Right renal cortex interstitium (tissue), 3 donors: ENCODE results near the gene TOP1. TPM values are rescaled to one million over a fixed set of nuclear protein-coding genes. Genes with fewer than 3 reads are reported as not detected.

Experiments
- DNase-seq, 3 donors: peaks; one replicate each; pipeline ENCODE4 v3.0.0-alpha.2; 2013; ENCODE audit warnings: low read depth in 3 of 3, low spot score in 2 of 3
- polyA plus RNA-seq, 3 donors: library from polyadenylated mRNA; unstranded; fragments of 120-200 nt; gene quantifications; one replicate each; pipeline ENCODE4 v1.2.1, GENCODE V29; 2013; ENCODE audit not compliant: insufficient read length in 3 of 3

Gene TOP1
- polyA plus RNA-seq, 3 donors = 116 to 123 (median 120) TPM

GRCh38 chr20:41140226-41141133 lies 111.9 kb downstream of the TOP1 start:
- no peak for DNase-seq

- DNase-seq = no peak
Observed at GRCh38 chr20:41141153-41141815, 112.7 kb downstream of the TOP1 start.

- no peak for DNase-seq
Observed at GRCh38 chr20:41142245-41142644, 113.6 kb downstream of the TOP1 start.

GRCh38 chr20:41142919-41143318 lies 114.3 kb downstream of the TOP1 start:
- DNase-seq = no peak

GRCh38 chr20:41143354-41143753 lies 114.7 kb downstream of the TOP1 start:
- DNase-seq = no peak

GRCh38 chr20:41145317-41145716 lies 116.7 kb downstream of the TOP1 start:
- no peak for DNase-seq

GRCh38 chr20:41145821-41146620 lies 117.4 kb downstream of the TOP1 start:
- DNase-seq = no peak

- DNase-seq = no peak
Observed at GRCh38 chr20:41147767-41148191, 119.2 kb downstream of the TOP1 start.

GRCh38 chr20:41148942-41149341 lies 120.3 kb downstream of the TOP1 start:
- DNase-seq = no peak

GRCh38 chr20:41150664-41151063 lies 122.0 kb downstream of the TOP1 start:
- no peak for DNase-seq

GRCh38 chr20:41151134-41151869 lies 122.7 kb downstream of the TOP1 start:
- DNase-seq = no peak

- no peak for DNase-seq
Observed at GRCh38 chr20:41152108-41152757, 123.6 kb downstream of the TOP1 start.

GRCh38 chr20:41154436-41155176 lies 126.0 kb downstream of the TOP1 start:
- no peak for DNase-seq

- no peak for DNase-seq
Observed at GRCh38 chr20:41155261-41155660, 126.6 kb downstream of the TOP1 start.

- DNase-seq = no peak
Observed at GRCh38 chr20:41158082-41158625, 129.5 kb downstream of the TOP1 start.

GRCh38 chr20:41159547-41159946 lies 130.9 kb downstream of the TOP1 start:
- no peak for DNase-seq

- no peak for DNase-seq
Observed at GRCh38 chr20:41160686-41161085, 132.1 kb downstream of the TOP1 start.

- DNase-seq = no peak
Observed at GRCh38 chr20:41161886-41162285, 133.3 kb downstream of the TOP1 start.

GRCh38 chr20:41162396-41162795 lies 133.8 kb downstream of the TOP1 start:
- DNase-seq = no peak
